ENCODE measurements around the gene SWT1.

DNA sequence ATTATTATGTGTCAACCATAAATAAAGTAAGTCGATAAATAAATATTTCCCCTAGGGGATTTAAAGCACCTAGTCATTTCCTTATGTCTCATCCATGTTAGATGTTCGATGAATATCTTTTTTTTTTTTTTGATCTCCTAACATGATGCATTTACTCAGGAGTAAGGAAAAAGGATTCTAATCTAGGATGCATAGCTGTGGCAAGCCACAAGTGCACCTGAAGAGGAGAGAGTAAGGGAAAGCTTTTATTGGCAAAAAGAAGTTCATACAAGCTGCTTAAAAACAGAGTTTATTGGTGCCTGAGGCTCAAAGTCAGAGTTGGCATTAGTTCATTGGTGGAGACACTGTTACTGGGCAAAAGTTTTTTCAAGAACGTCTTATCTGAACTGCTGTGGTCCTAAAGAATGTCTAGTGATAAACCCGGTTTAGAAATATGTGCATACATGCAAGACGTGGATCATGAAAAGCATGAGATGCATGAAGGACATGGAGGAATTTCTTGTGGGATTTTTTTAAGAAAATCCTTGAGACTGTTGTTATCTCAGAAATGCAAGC lies 51.7 kb downstream of the SWT1 start:
- TF ChIP-seq, protein P1, sequence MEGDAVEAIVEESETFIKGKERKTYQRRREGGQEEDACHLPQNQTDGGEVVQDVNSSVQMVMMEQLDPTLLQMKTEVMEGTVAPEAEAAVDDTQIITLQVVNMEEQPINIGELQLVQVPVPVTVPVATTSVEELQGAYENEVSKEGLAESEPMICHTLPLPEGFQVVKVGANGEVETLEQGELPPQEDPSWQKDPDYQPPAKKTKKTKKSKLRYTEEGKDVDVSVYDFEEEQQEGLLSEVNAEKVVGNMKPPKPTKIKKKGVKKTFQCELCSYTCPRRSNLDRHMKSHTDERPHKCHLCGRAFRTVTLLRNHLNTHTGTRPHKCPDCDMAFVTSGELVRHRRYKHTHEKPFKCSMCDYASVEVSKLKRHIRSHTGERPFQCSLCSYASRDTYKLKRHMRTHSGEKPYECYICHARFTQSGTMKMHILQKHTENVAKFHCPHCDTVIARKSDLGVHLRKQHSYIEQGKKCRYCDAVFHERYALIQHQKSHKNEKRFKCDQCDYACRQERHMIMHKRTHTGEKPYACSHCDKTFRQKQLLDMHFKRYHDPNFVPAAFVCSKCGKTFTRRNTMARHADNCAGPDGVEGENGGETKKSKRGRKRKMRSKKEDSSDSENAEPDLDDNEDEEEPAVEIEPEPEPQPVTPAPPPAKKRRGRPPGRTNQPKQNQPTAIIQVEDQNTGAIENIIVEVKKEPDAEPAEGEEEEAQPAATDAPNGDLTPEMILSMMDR (IDR thresholded peaks at IDR 0.05) = no peak
- TF ChIP-seq POLR2A (IDR thresholded peaks at IDR 0.05) = no peak
